ENCODE data around the gene CCDC83.

DNA sequence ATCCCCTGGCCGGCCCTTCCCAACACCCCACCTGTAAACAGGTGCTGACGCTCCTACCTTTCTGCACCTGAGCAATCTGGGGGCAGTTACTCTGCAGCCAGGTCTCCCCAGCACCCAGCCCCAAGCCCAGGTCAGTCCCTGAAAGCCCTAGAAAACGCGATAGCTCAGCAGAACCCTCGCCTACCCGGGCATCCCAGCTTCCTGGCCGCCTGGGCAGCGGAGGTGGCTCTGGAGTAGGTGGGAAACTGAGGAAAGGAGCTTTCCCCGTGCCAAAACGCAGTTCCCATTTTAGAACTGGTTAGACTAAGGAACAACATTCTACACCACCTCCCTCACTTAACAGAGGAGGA is 44.7 kb upstream of the CCDC83 start:
- TF ChIP-seq EZH2phosphoT487 (IDR thresholded peaks at IDR 0.05; ENCODE audit: insufficient read depth, low read depth) (no peak), EZH2 (IDR thresholded peaks at IDR 0.05; ENCODE audit: insufficient read depth, poor library complexity, severe bottlenecking) (no peak)

Data from GM23248 (cell line).